NCI-H2196 treated with DMSO at 0.1 percent for 48 hours (cell line): ENCODE data around the gene VTCN1.
A peak's percentile ranks its signal among the peaks of the same experiment; 100 is the strongest.
"Not testable (repeated sequence)": the region's sequence is repeated elsewhere in the genome, so short reads cannot be mapped to it uniquely, and the experiment has no call there.

Experiments used
- DNase-seq: peaks from one replicate; lab custom pipeline; 2025; ENCODE audit not compliant: unreplicated experiment; lab: John Stamatoyannopoulos, UW

VTCN1 gene, protein sequence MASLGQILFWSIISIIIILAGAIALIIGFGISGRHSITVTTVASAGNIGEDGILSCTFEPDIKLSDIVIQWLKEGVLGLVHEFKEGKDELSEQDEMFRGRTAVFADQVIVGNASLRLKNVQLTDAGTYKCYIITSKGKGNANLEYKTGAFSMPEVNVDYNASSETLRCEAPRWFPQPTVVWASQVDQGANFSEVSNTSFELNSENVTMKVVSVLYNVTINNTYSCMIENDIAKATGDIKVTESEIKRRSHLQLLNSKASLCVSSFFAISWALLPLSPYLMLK

DNA sequence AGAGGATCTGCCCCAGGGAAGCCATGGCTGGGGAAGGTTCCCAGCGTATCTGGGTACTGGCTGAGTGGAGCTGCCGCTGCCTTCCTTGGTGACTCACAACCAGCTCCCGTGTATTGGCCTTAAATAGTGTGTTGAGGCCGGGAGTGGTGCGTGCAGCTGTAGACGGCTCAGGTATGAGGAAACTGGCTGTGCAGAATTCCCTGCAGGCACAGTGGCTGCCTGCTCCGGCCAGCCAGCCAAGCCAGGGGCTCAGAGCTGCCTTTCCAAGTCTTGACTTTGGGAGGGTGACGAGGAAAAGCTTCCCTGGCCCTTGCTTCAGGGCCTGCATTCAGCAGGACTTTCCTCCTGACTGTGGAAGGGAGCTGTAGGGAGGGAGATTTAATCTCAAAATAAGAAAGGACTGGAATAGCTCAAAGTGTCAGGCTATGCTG, at the start of gene VTCN1:
Gene VTCN1 (minus strand): TSS at position 97 of the 431 bp plus-strand sequence. CDS start 72 bp downstream, at position 25.
- DNase-seq, result no peak

GRCh38 chr1:117258791-117259190, 48.1 kb upstream of the VTCN1 start:
- DNase-seq, result no peak

DNA sequence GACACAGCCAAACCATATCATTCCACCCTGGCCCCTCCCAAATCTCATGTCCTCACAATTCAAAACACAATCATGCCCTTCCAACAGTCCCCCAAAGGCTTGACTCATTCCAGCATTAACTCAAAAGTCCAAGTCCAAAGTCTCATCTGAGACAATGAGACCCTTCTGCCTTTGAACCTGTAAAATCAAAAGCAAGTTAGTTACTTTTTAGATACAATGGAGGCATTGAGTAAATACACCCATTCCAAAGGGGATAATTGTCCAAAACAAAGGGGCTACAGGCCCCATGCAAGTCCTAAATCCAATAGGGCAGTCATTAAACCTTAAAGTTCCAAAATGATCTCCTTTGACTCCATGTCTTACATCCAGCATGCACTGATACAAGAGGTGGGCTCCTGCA, 47.3 kb upstream of the VTCN1 start:
- DNase-seq, result not testable (repeated sequence)

GRCh38 chr1:117257291-117257690, 46.6 kb upstream of the VTCN1 start:
- DNase-seq, result no peak

GRCh38 chr1:117250061-117250606, 39.4 kb upstream of the VTCN1 start:
- no peak for DNase-seq

DNA sequence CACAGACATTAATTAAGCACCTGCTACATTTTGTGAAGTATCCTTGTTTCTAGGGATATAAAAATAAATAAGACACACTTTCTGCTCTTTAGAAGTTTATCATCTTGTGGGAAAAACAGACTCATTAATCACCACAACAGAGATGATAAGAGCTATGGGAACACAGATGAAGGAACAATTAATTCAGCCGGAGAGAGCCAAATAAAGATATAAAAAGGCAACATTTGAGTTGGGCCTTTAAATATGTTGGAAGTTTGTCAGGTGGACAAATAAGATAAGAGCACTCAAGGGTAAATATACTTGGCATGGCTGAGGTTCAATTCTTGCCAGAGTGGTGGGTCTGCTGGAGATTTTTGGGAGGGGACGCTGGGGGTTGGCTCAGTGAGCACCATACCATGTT, 34.2 kb upstream of the VTCN1 start:
- no peak for DNase-seq

GRCh38 chr1:117244306-117244705, 33.6 kb upstream of the VTCN1 start:
- no peak for DNase-seq

- DNase-seq, result no peak
These were observed 30.8 kb upstream of the VTCN1 start for GRCh38 chr1:117241512-117241911.

- no peak for DNase-seq
These were observed 29.8 kb upstream of the VTCN1 start for GRCh38 chr1:117240547-117240946.

DNA sequence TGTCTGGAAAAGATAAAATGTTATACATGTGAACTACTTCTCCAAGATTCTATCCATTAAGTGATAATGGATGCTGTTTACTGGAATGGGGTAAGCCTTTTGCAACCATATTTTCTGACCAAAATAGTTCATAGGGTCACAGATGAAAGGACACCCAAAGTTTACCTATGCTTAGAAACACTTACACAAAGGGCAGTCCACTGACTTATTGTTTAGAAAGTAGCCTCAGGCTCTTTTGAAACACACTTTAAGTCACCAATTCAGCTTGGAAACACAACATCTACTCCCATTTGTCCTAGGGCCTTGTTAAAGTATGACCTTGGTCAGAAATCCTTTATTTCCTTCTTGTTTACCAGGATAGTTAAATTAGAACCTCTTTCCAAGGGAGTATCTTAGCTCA, 28.7 kb upstream of the VTCN1 start:
- DNase-seq, result no peak

GRCh38 chr1:117237726-117238381, 27.1 kb upstream of the VTCN1 start:
- DNase-seq, result no peak

DNA sequence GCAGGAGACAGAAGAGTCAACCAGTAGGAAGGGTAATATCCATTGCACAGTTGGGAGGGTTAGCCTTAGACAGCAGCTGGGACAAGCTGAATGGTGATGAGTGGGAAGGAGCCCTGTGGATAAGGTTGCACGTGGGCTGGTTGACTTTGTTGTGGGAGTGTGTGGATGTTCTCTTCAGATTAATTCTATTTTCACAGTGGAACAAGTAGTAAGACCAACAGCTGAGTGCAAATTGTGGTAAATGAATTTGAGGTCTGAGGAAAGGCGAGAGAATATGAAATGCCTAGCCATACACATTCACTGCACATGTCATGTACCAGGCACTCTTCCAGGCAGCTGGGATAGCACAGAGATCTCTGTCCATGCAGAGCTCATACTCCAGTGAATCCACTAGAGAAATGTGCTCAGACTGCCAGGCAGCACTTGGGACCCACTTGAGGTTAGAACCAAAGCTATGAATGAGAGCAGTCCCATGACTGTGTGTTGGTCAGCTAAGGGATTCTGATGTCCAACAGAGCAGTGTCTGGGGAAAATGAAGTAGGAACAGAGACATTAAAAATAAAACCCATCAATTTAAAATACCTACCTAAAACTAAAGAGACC, 25.2 kb upstream of the VTCN1 start:
- no peak for DNase-seq

DNA sequence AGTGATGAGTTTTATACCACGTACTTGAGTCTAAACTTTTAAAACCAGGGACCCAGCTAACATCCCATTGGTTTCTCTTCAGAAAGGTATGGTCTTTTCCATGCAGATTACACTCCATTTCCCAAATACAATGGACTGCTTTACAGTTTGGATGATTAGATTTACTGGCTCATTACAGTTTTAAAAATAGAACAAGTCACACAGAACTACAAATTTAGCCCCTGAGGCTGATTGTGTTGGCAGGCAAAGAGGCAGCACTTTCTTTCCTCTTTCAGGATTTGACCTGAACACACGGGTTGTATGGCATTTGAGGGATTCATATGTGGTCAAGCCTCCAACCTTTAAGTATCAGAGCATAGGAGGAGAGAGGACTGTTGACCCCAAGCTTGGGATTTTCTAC, 21.8 kb upstream of the VTCN1 start:
- no peak for DNase-seq

- DNase-seq, result no peak
These were observed 21.1 kb upstream of the VTCN1 start for GRCh38 chr1:117231748-117232373.

DNA sequence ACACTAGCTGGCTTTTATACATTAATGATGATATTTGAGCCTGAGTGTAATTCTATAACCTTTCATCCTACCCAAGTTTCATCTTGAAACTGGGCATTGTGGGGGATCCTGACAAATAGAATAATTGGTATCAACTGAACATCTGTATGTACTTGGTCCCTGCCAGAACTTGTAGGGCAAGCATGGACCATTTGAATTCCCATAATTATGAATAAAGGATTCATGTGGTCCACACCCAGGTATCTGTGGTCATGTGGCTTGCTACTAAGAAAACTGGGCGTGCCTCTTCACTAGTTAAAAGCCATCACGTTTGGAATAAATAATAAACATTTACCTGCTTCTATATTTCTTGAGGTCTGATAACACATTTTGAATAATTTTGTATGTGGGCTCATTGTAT, 20.6 kb upstream of the VTCN1 start:
- DNase-seq, result no peak

DNA sequence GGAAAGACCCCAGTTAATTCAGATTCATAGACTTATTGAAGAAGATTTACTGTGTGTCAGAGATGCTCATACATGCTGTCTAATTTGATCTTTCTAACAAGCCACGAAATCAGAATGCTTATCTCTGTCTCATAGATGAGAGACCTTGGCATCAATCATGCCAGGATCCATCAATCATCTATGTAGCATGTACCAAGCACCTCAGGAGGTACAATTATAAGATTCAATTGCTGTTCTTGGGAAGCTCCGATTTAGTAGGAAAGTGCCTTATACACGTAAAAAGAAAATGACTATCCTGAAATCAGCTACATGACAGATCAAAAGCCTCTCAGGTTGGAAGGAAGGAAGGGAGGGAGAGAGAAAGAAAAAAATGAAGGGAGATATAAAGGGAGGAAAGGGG, 18.5 kb upstream of the VTCN1 start:
- DNase-seq, result no peak

DNA sequence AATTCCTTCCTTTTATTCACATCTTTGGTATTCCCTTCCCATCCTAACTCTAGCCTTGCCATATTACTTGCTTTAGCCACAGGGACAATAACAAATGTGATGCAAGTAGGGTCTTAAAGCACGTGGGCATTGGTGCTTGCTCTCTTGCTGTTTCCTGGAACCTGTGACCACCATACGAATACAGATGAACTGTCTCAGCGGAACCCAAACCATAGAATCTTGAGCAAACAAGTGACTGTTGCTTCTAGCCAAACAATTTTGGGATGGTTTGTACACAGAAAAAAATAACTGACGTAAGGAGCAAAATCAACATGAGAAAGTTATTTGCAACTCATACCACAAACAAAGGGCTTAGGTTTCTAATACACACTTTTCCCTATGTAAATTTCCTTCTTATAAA, 15.2 kb upstream of the VTCN1 start:
- no peak for DNase-seq

DNA sequence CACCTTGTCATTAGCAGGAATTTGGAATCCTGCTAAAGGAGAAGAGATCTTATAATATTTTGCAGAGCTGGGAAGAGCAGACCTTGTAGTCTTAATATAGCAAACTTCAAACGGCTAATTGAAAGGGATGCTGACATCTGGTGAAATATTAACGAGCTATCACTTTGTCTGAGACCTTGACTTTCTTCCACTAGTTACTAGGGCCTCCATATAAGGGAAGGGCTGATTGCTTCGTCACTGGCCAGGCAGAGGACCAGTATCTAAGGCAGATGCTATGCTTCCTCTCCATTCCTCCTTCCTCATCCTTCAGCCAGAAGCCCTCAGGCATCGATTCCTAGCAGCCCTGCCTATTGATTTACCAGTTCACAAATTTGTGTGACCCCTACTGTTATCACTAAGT, 6.0 kb upstream of the VTCN1 start:
- DNase-seq, result no peak

- DNase-seq, result peak; percentile 2
These were observed 5.2 kb upstream of the VTCN1 start for GRCh38 chr1:117215733-117216462.

- no peak for DNase-seq
These were observed 4.3 kb upstream of the VTCN1 start for GRCh38 chr1:117215019-117215418.

GRCh38 chr1:117213046-117213445, 2.3 kb upstream of the VTCN1 start:
- no peak for DNase-seq
